Right cardiac atrium (tissue), 5 donors: ENCODE results near the gene TEX47. TPM values are rescaled to one million over a fixed set of nuclear protein-coding genes. Genes with fewer than 3 reads are reported as not detected.

ENCODE experiments used
- polyA plus RNA-seq: library from polyadenylated mRNA; stranded (reverse); fragments of 200-250 nt; gene quantifications from one replicate; pipeline ENCODE4 v1.2.3, GENCODE V29; 2013
- total RNA-seq, 4 donors: library from RNA; stranded (reverse); fragmentation: NEBNext Ultra II Directional; extraction: Animal tissue kit (Norgen Biotek cat#: 25700); gene quantifications; one replicate each; pipeline ENCODE4 v1.2.1, GENCODE V29; 2021
- donor health status: healthy with polysubstance abuse.
- donor health status: DM: no; HTN: yes; CAD: no.
- donor health status: DM: no; HTN: no; CAD: no.
- donor health status: DM: no; HTN: yes; CAD: no; lungs with severe emphysema.
- donor health status: DM: yes; HTN: yes; CAD: no.

The TEX47 gene
- total and polyA plus RNA-seq, 5 donors, result not detected

Other genes starting within 250 kb of the TEX47 start
- gene ZNF804B, start 36.0 kb downstream of the TEX47 start, total RNA-seq, result under 1 TPM; 0.14 to 0.48 (median 0.20) TPM
- gene ZNF804B, start 36.0 kb downstream of the TEX47 start, polyA plus RNA-seq, result 0.02 TPM